HL-60/S4 (cell line): ENCODE results near the gene SNX9.
"Not testable (repeated sequence)": the region's sequence is repeated elsewhere in the genome, so short reads cannot be mapped to it uniquely, and the experiment has no call there.

Source experiments
- in situ Hi-C: fragments of 300-500 bp; cut with MboI; formaldehyde crosslinking; loops from 2 replicates; pipeline ENCODE4 v1.14.3; 2022; ENCODE audit warnings: low sequenced_read_pairs

The SNX9 gene

DNA sequence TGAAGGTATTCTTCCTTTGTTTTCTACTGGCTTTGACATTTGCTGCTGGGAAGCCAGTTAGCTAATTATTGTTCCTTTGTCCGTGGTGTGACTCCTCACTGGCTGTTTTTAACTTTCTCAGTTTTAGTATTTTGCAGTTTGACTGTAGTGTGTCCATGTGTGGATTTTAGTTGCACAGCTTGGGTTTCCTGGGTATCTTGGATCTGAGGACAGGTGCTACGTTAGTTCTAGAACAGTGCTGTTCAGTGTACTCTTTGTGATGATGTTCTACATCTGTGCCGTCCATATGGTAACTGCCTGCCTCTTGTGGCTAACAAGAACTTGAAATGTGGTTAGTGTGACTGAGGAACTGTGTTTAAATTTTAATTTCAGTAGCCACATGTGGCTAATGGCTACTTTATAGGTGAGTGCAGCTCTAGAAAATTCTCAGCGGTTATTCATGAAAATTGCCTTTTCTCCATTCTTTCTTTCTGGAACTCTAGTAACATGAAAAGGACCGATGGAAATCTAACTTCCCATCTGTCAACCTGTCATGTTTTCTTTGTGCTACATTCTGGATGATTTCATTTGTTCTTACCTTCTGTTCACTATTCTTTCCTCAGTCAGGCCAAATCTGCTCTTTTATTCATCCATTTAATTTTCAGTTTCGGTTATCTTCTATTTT is 7.4 kb downstream of the SNX9 start:
- in situ Hi-C loops: no loop called here

- in situ Hi-C loops: no loop called here
Observed at GRCh38 chr6:157831018-157831369, 7.9 kb downstream of the SNX9 start.

DNA sequence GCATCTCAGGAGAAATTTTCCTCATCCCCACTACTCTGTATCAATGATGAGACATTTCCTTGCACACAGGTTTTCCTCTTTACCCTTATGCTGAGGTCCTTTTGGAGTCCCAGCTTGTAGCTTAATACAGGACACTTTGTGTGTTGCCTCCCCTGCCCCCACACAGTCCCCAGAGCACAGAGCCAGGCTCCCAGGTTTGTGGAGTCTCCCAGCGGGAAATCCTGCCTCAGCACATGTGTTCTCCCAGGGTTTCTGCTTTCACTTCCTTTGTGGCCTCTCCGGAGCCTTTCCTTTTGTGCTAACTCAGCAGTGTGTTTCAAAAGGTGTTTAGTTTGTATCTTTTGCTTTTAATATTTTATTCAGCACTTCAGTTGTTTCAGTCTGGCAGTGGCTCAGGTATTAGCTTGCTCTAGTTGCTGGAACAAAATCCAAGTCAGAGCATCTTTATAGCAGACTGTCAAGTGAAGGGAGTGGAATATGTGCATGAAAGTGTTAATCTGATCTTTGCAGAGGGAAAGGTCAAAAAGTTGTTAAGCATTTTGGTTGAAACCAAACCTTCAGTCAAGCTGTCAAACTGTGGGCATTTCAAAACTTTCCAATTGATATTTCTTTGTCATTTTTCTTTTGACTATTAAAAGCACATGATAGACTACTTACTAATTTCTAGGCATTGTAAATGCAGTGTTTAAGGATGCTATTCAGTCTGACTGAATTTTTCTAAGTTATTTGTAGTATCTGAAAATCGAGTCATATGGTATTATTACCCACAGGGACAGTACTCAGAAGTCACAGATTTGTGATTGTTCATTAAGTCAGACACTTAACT is 8.6 kb downstream of the SNX9 start:
- in situ Hi-C loops: no loop called here

GRCh38 chr6:157832250-157832967 is 9.4 kb downstream of the SNX9 start:
- in situ Hi-C loops: no loop called here

DNA sequence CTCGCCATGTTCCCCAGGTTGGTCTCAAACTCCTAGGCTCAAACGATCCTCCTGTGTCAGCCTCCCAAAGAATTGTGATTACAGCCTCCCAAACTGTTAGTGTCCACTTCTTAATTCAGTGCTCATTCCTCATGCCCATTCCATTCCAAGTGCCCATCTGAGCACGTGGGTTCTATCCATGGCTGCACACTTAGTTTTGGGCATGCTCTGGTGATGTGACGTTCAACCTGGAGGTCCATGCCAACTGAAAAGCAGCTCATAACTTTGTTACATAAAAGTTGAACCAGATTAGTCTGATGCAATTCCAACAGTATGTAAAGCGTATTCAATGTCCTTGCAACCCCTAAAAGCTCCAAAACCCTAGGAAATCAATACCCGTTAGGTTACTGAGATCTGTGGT is 11.5 kb downstream of the SNX9 start:
- in situ Hi-C loops: no loop called here

- in situ Hi-C loops: no loop called here
Observed at GRCh38 chr6:157838718-157839430, 15.8 kb downstream of the SNX9 start.

DNA sequence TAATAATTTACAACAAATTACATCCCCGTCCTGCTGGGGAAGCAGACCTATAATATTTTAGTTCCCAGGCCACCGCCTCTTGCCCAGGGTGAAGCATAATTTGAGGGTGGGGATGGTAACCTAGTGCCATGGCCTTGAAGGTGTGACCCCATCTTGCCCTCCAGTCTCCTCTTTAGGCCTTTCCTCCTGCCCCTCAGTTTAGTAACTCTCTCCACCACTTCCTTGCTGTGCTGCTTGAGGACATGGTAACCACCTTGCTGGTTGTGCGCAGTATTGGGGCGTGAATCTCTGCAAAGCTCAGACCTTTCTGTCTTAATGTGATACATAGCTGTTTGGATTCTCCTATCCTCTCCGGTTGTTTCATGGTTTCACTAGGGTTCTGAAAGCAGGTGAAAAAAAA is 16.6 kb downstream of the SNX9 start:
- in situ Hi-C loops: no loop called here

GRCh38 chr6:157840261-157840660 is 17.2 kb downstream of the SNX9 start:
- in situ Hi-C loops: no loop called here

GRCh38 chr6:157840776-157841175 is 17.7 kb downstream of the SNX9 start:
- in situ Hi-C loops: no loop called here

GRCh38 chr6:157841211-157841840 is 18.3 kb downstream of the SNX9 start:
- in situ Hi-C loops: no loop called here

DNA sequence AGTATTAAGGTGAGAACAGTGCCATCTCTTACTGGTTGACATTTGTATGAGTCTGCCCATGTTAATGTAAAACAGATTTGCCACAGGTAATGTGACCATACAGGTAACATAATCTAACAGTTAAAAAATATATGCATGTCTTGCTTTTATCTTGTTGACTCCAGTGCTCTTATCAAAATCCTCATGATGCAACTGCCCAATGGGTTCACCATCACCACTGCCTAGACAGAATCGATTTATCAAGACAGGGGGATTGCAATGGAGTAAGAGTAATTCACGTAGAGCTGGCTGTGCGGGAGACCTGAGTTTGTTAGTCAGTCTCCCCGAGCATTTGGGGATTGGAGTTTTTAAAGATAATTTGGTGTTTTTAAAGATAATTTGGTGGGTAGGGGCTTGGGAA is 19.2 kb downstream of the SNX9 start:
- in situ Hi-C loops: no loop called here

- in situ Hi-C loops: not testable (repeated sequence)
Observed at GRCh38 chr6:157844196-157844595, 21.1 kb downstream of the SNX9 start.

GRCh38 chr6:157845493-157846259 is 22.6 kb downstream of the SNX9 start:
- in situ Hi-C loops: no loop called here

- in situ Hi-C loops: no loop called here
Observed at GRCh38 chr6:157847846-157848245, 24.8 kb downstream of the SNX9 start.

DNA sequence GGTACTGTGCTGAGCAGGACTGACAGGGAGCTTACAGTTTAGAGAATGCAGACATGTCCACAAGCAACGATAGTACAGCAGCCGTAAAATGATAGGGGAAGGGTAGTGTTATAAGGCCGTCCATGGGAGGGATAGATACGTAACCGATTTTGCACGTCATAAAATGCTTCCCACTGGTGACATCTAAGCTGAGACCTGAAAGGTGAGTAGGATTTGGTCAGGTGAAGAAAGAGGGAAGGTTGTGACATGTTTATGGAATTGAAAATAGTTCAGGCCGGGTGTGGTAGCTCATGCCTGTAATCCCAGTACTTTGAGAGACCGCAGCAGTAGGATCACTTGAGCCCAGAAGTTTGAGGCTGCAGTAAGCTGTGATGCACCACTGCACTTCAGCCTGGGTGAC is 25.6 kb downstream of the SNX9 start:
- in situ Hi-C loops: no loop called here

GRCh38 chr6:157849288-157850017 is 26.4 kb downstream of the SNX9 start:
- in situ Hi-C loops: no loop called here

- in situ Hi-C loops: no loop called here
Observed at GRCh38 chr6:157850030-157850429, 27.0 kb downstream of the SNX9 start.

DNA sequence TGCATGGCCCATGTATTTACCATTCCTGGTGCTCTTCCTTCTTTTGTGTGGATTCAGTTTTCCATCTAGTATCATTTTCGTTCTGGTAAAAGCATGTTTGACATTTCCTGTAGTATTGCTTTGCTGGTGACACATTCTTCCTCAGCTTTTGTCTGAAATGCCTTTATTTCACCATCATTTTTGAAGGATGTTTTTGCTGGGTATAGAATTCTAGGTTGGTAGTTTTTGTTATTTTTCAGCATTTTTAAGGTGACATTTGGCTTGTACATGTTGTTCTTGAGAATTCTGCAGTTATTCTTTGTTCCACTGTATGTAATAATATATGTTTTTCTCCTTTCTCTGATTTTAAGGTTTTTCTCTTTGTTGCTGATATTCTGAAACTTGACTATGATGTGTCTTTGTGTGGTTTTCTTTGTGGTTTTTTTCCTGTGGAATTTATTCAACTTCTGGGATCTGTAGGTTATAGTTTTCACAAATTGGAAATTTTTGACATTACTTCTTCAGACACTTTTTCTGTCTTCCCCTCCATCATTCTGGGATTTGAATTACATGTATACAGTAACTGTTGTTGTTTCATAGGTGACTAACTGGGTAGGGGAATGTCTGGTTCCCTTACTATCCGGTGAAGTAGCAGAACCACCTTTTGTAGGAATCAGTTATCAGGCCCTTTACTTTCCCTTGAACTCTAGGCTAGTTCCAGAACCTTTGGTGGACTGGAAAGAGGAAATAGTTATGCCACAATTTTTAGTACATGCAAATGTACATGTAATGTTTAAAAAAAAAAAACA is 30.2 kb downstream of the SNX9 start:
- in situ Hi-C loops: no loop called here
